Fibroblast of peridontal ligament (primary cell): ENCODE measurements around the gene CCL21.

Experiments used
- DNase-seq: peaks from one replicate; pipeline ENCODE4 v3.0.0-alpha.2; 2010; ENCODE audit errors: extremely low read depth

Gene CCL21

GRCh38 chr9:34709196-34709978 lies 549 bp downstream of the CCL21 start:
- DNase-seq: no peak

GRCh38 chr9:34707130-34707529 lies 2.8 kb downstream of the CCL21 start:
- DNase-seq: no peak

- peak; percentile 92 for DNase-seq
Observed at GRCh38 chr9:34701769-34702736, 7.9 kb downstream of the CCL21 start.

DNA sequence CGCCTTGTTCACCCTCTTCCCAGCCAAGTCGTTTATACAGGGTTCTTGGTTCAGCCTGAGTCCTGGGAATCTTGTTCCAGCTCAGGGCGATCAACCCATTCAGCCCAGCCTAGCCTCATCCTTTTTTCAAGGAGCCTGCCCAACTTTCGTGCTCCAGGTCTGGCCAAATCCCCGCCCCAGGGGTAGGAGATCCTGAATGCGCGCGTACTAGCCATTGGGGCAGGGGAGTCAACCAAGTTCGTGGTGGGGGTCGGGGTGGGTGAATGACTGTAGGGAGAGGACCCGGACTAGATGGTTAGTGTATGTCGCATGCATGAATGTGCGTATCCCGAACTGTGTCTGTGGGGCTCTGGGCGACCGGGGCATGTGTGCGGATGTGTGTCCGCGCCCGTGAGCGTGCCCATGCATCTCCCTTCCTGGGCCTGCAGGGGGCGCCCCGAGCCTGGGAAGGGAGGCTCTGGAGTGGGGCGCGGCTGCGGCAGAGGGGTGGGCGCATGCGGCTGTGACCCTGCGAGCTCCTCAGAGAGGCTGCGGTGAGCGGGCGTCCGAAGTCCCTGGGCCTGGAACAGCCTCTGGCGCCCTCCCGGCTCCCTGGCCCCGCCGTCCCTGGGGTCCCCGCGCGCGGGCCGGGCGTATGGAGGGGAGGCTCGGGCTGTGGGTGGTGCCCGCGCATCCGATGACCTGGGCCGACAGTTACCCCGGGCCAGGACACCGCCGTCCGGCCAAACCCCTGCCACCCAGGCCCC lies 8.7 kb downstream of the CCL21 start:
- DNase-seq: peak; percentile 35

DNA sequence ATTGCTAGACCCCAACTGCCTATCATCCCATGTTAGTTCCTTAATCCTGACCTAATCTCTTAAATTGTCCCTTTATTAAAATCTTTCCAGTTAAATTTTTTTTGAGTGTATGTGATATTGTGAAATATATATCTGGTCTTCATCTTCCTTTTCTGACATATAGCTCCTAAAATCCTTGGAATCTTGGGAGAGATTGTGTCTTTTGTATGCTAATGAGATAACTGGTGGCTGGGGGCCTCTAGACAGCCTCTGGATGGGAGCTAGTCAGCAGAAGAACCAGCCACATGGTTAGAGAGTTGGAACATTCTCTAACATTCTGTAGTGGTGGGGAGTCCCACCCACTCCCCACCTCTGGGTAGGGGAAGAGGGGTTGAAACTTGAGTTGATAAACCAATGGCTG lies 15.1 kb downstream of the CCL21 start:
- DNase-seq: no peak

DNA sequence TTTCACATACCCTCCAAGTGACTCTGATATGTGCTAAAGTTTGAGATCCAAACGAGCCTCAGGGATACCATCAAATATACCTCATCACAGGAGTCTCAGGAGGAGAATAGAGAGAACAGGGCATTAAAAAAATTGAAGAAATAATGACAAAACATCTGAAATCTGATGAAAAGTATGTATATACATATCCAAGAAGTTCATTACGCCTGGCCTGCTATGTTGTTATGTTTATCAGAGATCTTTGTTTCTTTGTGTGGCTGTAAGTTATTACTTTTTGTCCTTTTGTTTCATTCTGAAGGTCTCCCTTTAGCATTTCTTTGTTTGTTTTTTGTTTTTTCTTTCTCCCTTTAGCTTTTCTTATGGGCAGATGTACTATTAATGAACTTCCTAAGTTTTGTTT lies 16.4 kb downstream of the CCL21 start:
- DNase-seq: no peak

DNA sequence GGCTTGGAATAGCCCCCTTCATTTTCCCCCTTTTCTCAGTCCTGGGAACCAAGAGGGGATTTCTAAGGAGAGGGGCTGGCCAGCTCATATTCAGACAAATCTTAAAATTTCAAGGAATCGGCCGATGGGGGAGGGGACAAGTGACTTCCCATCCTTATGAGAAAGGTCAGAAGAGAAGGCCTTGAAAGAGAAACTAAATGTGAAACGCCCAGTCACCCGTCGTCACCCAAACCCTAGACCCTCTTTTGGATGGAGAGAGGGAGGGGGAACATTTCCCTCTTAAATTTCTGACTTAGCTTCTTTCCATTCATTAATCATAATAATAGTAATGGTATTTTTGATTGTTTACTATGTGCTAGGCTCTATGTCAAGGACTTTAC lies 18.0 kb downstream of the CCL21 start:
- no peak for DNase-seq

DNA sequence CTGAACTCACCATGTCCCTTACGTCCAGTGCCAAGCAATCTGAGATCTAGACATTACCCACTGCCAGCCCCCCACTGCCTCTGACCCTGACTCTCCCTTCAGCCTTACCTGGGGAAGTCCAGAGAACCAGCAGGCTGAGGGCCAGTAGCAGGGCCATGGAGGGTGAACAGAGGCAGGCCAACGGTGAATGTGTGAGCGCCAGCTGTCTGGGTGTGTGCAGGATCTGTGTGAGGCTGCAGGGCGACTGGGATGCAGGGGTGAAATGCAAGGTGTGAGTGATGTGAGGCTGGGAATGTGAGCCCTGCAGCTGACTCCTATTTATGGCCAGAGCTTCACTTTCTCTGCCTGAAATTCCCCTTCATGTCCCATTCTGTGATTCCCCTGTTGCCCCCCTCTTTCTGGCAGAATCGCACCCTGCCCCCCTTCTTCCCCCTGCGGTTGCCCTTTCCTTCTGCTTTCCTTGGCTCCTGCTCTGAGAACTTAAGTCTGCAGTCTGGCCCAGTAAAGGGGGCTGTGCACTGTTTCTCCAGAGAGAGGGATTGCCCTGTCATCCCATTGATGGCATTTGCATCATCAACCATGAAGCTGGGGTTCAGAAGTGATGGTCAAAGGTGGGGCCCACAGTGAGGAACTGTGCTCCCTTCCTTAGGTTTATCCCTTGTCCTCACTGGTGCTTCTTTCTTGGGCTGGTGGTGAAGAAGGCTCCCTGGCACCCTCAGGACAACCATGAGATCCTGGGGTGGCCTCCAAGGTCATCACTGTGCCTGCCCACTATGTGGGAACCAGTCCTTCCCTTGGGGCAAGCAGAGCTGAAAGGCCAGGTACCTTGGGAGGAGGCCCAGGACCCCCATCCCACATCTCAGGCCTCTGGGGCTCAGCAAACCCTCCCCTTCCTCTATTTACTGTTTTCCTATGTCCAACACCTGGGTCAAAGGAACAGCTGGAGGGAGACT lies 18.7 kb downstream of the CCL21 start, which contains the start of gene CCL19:
Gene CCL19 (minus strand): TSS at position 294 of the 953 bp plus-strand sequence. CDS start 137 bp downstream, at position 157.
- no peak for DNase-seq

DNA sequence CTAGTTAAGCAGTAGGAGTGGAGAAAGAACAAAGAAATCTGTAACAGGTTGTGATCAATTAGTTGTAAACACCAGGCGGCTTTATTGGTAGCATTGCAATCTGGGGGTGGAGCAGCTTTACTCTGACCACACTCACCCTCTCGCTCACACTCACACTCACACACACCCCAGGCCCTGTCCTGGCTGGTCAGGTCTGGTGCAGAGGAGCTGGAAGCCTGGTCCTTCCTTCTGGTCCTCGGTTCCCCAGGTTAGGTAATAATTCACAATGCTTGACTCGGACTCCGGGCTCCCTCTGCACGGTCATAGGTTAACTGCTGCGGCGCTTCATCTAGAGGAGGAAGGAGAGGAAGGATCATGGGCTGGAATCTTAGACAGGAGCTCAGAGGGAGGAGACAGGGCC lies 20.4 kb downstream of the CCL21 start:
- DNase-seq: no peak

- no peak for DNase-seq
Observed at GRCh38 chr9:34689116-34689470, 20.8 kb downstream of the CCL21 start.

- DNase-seq: no peak
Observed at GRCh38 chr9:34688329-34689115, 21.4 kb downstream of the CCL21 start.

GRCh38 chr9:34687276-34688030 lies 22.5 kb downstream of the CCL21 start:
- DNase-seq: no peak

DNA sequence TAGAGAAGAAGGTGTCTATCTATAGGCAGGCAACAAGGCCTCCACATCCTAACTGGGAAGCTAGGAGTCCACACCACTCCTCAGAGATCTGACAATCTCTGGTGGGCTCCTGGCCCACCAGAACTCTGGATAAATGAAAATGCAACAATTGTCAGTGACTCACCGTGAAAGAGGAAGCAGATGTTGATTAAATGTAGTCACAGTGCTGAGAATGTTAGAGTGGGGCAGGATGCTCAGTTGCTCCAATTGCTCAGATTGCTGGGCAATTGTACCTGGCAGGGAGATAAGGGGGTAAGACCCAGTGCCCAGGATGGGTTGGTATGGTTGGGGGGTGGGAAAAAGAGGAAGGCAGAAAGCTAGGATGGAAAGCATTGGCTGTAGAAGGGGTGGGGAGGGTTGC lies 23.2 kb downstream of the CCL21 start:
- peak; percentile 40 for DNase-seq

DNA sequence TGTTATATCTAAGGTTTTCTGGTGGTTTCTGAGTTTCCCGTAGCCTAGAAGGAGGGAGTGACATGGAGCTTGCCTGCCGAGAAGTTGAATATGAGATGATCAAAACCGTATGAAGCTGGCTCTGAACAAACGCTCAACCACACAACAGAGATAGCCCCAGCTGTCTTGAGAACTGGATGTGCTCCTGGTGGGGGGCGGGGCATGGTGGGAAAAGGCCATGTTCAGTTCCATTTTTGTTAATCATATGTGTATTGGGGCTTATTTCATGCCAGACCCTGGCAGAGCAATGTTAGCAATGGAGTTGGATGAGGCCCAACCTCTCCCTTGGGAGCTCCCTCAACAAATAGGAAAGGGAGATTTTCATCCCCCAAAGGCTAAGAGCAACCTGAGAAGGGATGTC lies 23.7 kb downstream of the CCL21 start:
- DNase-seq: peak; percentile 86

DNA sequence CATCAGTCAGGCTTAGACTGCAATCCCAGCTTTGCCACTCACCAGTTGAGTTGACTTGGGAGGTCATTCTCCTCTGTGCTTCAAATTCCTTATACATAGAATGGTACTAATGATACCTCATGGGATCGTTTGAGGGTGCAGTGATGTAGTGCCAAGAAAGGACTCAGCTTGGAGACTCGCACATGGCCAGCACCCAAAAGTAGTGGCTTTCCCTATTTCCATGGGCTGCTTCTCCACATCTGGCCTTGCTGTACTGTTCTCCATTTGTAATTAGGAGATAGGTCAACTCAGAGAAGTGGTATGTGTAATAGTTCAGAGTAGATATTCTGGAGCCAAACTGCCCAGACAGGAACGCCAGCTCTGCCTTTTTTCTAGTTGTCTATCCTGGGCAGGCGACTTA lies 24.3 kb downstream of the CCL21 start:
- peak; percentile 30 for DNase-seq

GRCh38 chr9:34684816-34685215 lies 25.1 kb downstream of the CCL21 start:
- no peak for DNase-seq

- DNase-seq: no peak
Observed at GRCh38 chr9:34684145-34684544, 25.8 kb downstream of the CCL21 start.

GRCh38 chr9:34675869-34676268 lies 34.1 kb downstream of the CCL21 start:
- DNase-seq: no peak

GRCh38 chr9:34675048-34675714 lies 34.8 kb downstream of the CCL21 start:
- DNase-seq: peak; percentile 72
